Nephron (organoid): ENCODE results near the gene RCE1.

Experiments
- H3K27ac Mint-ChIP-seq, 3 experiments: 2 replicates each; pipeline ENCODE4 v1.8.0; 2020; ENCODE audit warnings: mixed read lengths in 3 of 3, mild to moderate bottlenecking in 2 of 3, moderate library complexity in 1 of 3
- H3K27me3 Mint-ChIP-seq: 2 replicates; pipeline ENCODE4 v1.8.0; 2021; ENCODE audit warnings: low read depth, mild to moderate bottlenecking, moderate library complexity, mixed read lengths
- H3K36me3 Mint-ChIP-seq: 2 replicates; pipeline ENCODE4 v1.8.0; 2020; ENCODE audit warnings: low read depth, mixed read lengths
- H3K4me1 Mint-ChIP-seq: 2 replicates; pipeline ENCODE4 v1.8.0; 2020; ENCODE audit warnings: mixed read lengths
- H3K4me3 Mint-ChIP-seq, 3 experiments: 2 replicates each; pipeline ENCODE4 v1.8.0; 2020; ENCODE audit warnings: mild to moderate bottlenecking in 3 of 3, mixed read lengths in 3 of 3, moderate library complexity in 2 of 3
- H3K9me3 Mint-ChIP-seq: 2 replicates; pipeline ENCODE4 v1.8.0; 2020; ENCODE audit warnings: mixed read lengths
- CTCF ChIP-seq, 3 experiments: fragments of 200-600 bp; sonication (generic); IDR thresholded peaks; one replicate each; pipeline ENCODE4 v1.5.0; 2021; ENCODE audit warnings: antibody characterized with exemption in 3 of 3; ENCODE audit not compliant: unreplicated experiment in 3 of 3

RCE1 gene

DNA sequence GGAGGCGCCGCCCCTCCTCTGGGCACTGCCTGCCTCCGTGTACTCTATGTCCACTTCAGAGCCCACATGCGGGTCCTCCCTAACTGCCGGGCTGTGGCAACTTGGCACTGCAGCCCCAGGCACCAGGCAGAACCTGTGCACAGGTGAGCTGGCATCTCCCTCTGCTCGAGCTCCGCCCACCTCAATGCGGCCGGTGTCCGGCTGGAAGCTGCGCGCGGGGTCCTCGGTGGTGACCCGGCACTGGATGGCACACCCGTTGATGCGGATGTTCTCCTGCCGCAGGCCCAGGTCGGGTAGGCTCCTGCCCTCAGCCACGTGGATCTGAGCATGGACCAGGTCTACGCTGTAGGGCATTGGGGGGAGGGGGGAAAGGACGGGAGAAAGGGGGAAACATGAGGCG lies 22.8 kb downstream of the RCE1 start:
- Mint-ChIP-seq H3K4me1 (peaks cover 22% of the 10 kb centered on the region), H3K27me3 (no peaks in the 10 kb centered on the region), H3K36me3 (peaks cover 3% of the 10 kb centered on the region), H3K27ac (peak overlapping the region; percentile 68 to 97 (median 91)), H3K4me3 (peak overlapping the region; percentile 57 to 82 (median 58)), H3K9me3 (no peaks in the 10 kb centered on the region)
- TF ChIP-seq CTCF (IDR thresholded peaks at IDR 0.05; ENCODE audit: unreplicated experiment in 3 of 3): no peak

DNA sequence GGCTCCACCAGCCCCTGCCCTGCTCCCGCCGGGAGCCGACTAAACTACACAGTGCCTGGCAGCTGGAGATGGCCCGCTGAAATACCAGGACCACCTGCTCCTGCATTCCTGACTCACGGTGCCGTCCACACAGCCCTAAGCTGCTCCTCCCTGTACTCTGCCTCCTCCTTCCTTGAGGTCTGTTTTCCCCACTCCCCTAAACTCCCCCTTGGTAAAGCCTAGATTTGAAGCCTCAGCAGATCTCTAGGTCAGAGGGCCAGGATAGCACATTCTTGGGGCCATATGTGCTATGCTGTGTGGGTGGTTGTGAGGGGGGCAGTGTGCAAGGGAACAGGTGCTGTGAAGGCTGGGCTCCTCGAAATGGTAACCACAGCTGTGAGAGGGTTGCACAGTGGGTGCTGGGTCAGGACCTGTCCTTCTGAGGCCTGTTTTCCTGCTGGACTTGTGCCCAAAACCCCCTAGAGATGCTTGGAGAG lies 23.3 kb downstream of the RCE1 start:
- no peak for TF ChIP-seq CTCF (IDR thresholded peaks at IDR 0.05; ENCODE audit: unreplicated experiment in 3 of 3)
- H3K27ac Mint-ChIP-seq: peak overlapping the region; percentile 68 to 97 (median 91)
- peaks cover 3% of the 10 kb centered on the region for H3K36me3 Mint-ChIP-seq
- H3K9me3 Mint-ChIP-seq: no peaks in the 10 kb centered on the region
- peaks cover 22% of the 10 kb centered on the region for H3K4me1 Mint-ChIP-seq
- peak overlapping the region; percentile 57 to 82 (median 71) for H3K4me3 Mint-ChIP-seq
- no peaks in the 10 kb centered on the region for H3K27me3 Mint-ChIP-seq

- Mint-ChIP-seq H3K27me3 (no peaks in the 10 kb centered on the region), H3K27ac (peak overlapping the region in 2 of 3 experiments; percentile 56 to 97), H3K4me3 (no peak overlapping the region), H3K9me3 (no peaks in the 10 kb centered on the region), H3K36me3 (peaks cover 3% of the 10 kb centered on the region), H3K4me1 (peaks cover 22% of the 10 kb centered on the region)
- TF ChIP-seq CTCF (IDR thresholded peaks at IDR 0.05; ENCODE audit: unreplicated experiment in 3 of 3): no peak
Observed at GRCh38 chr11:66867425-66868040, 24.3 kb downstream of the RCE1 start.

DNA sequence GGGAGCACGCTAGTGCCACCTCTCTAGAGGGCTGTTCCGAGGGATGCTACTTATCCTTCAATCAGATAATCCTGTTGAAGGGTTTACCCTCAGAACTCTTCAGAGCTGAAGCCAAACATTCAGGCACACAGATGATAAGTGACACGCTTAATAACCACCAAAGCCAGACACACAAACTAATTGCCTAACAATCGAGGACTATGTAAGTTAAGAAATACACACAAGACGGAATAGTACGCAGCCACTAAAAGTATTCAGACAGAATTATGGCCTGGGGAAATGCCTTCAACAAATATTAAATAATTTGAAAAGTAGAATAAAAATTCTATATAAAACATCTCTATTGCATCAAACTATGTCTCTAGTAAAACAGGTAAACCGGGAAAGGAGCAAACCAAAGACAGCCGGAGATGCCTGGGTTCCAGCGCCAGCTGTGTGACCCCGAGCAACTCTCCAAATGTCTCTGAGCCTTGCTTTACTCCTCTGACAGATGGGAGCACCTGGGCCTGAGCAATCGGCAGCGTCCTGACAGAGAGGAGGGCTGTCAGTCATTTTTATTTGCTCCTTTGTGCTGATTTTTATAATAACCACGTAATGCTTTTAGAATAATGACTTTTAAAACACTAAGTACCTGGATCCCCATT lies 25.0 kb downstream of the RCE1 start:
- H3K4me1 Mint-ChIP-seq: peaks cover 22% of the 10 kb centered on the region
- no peak for TF ChIP-seq CTCF (IDR thresholded peaks at IDR 0.05; ENCODE audit: unreplicated experiment in 3 of 3)
- no peaks in the 10 kb centered on the region for H3K9me3 Mint-ChIP-seq
- H3K27ac Mint-ChIP-seq: peak overlapping the region in 1 of 3 experiments; percentile 97
- H3K4me3 Mint-ChIP-seq: no peak overlapping the region
- H3K27me3 Mint-ChIP-seq: no peaks in the 10 kb centered on the region
- peaks cover 3% of the 10 kb centered on the region for H3K36me3 Mint-ChIP-seq

- Mint-ChIP-seq H3K27me3 (no peaks in the 10 kb centered on the region), H3K36me3 (peaks cover 3% of the 10 kb centered on the region), H3K4me1 (peaks cover 22% of the 10 kb centered on the region), H3K9me3 (no peaks in the 10 kb centered on the region), H3K4me3 (no peak overlapping the region), H3K27ac (peak overlapping the region in 1 of 3 experiments; percentile 78)
- TF ChIP-seq CTCF (IDR thresholded peaks at IDR 0.05; ENCODE audit: unreplicated experiment in 3 of 3): peak; percentile 41 to 51 (median 46)
Observed at GRCh38 chr11:66868726-66869566, 25.7 kb downstream of the RCE1 start.
